Erythroblast (primary cell): ENCODE results near the gene FBXO39.

Experiments
- GATA1 ChIP-seq: IDR thresholded peaks from 2 replicates; pipeline ENCODE4 v1.6.1; 2011; ENCODE audit warnings: low read depth, mild to moderate bottlenecking, control low read depth, low read length, moderate library complexity
- POLR2A ChIP-seq: IDR thresholded peaks from 2 replicates; pipeline ENCODE4 v1.6.1; 2011; ENCODE audit warnings: mild to moderate bottlenecking, low read length

DNA sequence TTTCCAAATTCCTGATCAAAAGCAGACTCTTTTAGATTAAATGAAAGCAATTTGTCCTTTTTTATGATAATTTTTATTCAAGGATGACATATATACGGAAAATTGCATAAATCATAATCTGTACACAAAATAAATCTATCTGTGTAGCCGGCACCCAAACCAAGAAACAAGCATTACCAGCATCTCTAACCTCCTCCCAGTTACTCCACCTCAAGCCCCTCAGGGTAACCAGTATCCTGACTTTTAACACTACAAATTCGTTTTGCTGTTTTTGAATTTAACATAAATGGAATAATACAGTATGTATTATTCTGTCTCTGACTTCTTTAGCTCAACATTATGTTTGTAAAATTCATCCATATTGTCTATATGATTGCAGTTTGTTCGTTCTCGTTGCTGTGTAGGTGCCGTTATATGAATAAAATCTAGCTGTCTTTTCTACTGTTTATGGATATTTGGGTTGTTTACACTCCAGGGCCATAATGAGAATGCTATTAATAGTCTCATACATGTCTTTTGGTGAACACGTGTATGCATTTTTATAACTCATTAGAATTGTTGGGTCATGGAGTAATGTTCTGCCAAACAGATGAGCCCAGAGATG lies 54.5 kb downstream of the FBXO39 start:
- TF ChIP-seq POLR2A (no peak), GATA1 (no peak)
